Measurements from ENCODE around the gene PER3. TPM values are rescaled to one million over a fixed set of nuclear protein-coding genes. Genes with fewer than 3 reads are reported as not detected.

Gene PER3
- total and polyA plus RNA-seq, 2 donors from 2014 or later: 5.1 to 23.8 TPM

GRCh38 chr1:7846656-7847055 is 62.6 kb downstream of the PER3 start:
- intact Hi-C loops (cut with DNase I): no loop called here
- H3K9me3 ChIP-seq (ENCODE audit: control insufficient read depth in 2 of 3, insufficient read depth in 1 of 3, low read length in 3 of 3): no peaks in the 10 kb centered on the region
- no peak overlapping the region for H3K4me3 ChIP-seq (ENCODE audit: low read length in 3 of 3)
- H3K9ac ChIP-seq (ENCODE audit: low read length in 3 of 3): no peak overlapping the region
- DNase-seq (no peak), FAIRE-seq (no peak)
- H3K4me1 ChIP-seq (ENCODE audit: control insufficient read depth in 2 of 3, insufficient read depth in 2 of 3, low read depth in 1 of 3, low read length in 3 of 3): no peaks in the 10 kb centered on the region
- H3K27ac ChIP-seq (ENCODE audit: low read depth in 2 of 2, low read length in 2 of 2): no peak overlapping the region
- H3K27me3 ChIP-seq (ENCODE audit: control insufficient read depth, insufficient read depth, low read length): no peaks in the 10 kb centered on the region
- no peak for TF ChIP-seq CTCF (IDR thresholded peaks at IDR 0.05; ENCODE audit: borderline replicate concordance, extremely low read depth, insufficient read depth)
- peaks cover 0 to 30% (median 16%) of the 10 kb centered on the region in 3 donors for H3K36me3 ChIP-seq (ENCODE audit: control insufficient read depth in 2 of 3, insufficient read depth in 3 of 3, low read length in 3 of 3)

- Histone ChIP-seq H3K4me1 (ENCODE audit: control insufficient read depth in 2 of 3, insufficient read depth in 2 of 3, low read depth in 1 of 3, low read length in 3 of 3) (no peaks in the 10 kb centered on the region), H3K4me3 (ENCODE audit: low read length in 3 of 3) (no peak overlapping the region), H3K9ac (ENCODE audit: low read length in 3 of 3) (no peak overlapping the region), H3K36me3 (ENCODE audit: control insufficient read depth in 2 of 3, insufficient read depth in 3 of 3, low read length in 3 of 3) (peaks cover 0 to 24% (median 14%) of the 10 kb centered on the region in 3 donors), H3K27ac (ENCODE audit: low read depth in 2 of 2, low read length in 2 of 2) (no peak overlapping the region), H3K27me3 (ENCODE audit: control insufficient read depth, insufficient read depth, low read length) (no peaks in the 10 kb centered on the region), H3K9me3 (ENCODE audit: control insufficient read depth in 2 of 3, insufficient read depth in 1 of 3, low read length in 3 of 3) (no peaks in the 10 kb centered on the region)
- TF ChIP-seq CTCF (IDR thresholded peaks at IDR 0.05; ENCODE audit: borderline replicate concordance, extremely low read depth, insufficient read depth): no peak
- no peak for FAIRE-seq
- no peak for DNase-seq
- intact Hi-C loops (cut with DNase I): no loop called here
Measured at GRCh38 chr1:7847599-7847998, 63.5 kb downstream of the PER3 start.

- H3K4me3 ChIP-seq (ENCODE audit: low read length in 3 of 3): no peak overlapping the region
- no peak overlapping the region for H3K9ac ChIP-seq (ENCODE audit: low read length in 3 of 3)
- no peaks in the 10 kb centered on the region for H3K9me3 ChIP-seq (ENCODE audit: control insufficient read depth in 2 of 3, insufficient read depth in 1 of 3, low read length in 3 of 3)
- no peak for TF ChIP-seq CTCF (IDR thresholded peaks at IDR 0.05; ENCODE audit: borderline replicate concordance, extremely low read depth, insufficient read depth)
- no peaks in the 10 kb centered on the region for H3K27me3 ChIP-seq (ENCODE audit: control insufficient read depth, insufficient read depth, low read length)
- no peak for DNase-seq
- intact Hi-C loops (cut with DNase I): no loop called here
- H3K27ac ChIP-seq (ENCODE audit: low read depth in 2 of 2, low read length in 2 of 2): no peak overlapping the region
- peaks cover 0 to 2% (median under 1%) of the 10 kb centered on the region in 3 donors for H3K36me3 ChIP-seq (ENCODE audit: control insufficient read depth in 2 of 3, insufficient read depth in 3 of 3, low read length in 3 of 3)
- no peak for FAIRE-seq
- no peaks in the 10 kb centered on the region for H3K4me1 ChIP-seq (ENCODE audit: control insufficient read depth in 2 of 3, insufficient read depth in 2 of 3, low read depth in 1 of 3, low read length in 3 of 3)
Measured at GRCh38 chr1:7850786-7851185, 66.7 kb downstream of the PER3 start.
